Esophagus muscularis mucosa (tissue), 4 donors: ENCODE data around the gene MECR. TPM values are rescaled to one million over a fixed set of nuclear protein-coding genes. Genes with fewer than 3 reads are reported as not detected.

Experiments used
- DNase-seq: peaks from one replicate; pipeline ENCODE4 v3.0.0-alpha.2; 2017; ENCODE audit errors: extremely low spot score
- H3K27ac ChIP-seq, 4 donors: fragments of 200-600 bp; sonication (generic); replicated peaks in 1 of 4; 1 replicate in 3 of 4; 2 replicates in 1 of 4; pipeline ENCODE4 v1.5.1; 2016 to 2019; ENCODE audit warnings: mild to moderate bottlenecking in 1 of 4
- H3K27me3 ChIP-seq, 4 donors: fragments of 200-600 bp; sonication (generic); one replicate each; pipeline versions ENCODE4 v1.5.1 to v1.6.0; 2016 to 2019
- H3K36me3 ChIP-seq, 4 donors: fragments of 200-600 bp; sonication (generic); one replicate each; pipeline ENCODE4 v1.5.1; 2016 to 2019
- H3K4me1 ChIP-seq, 4 donors: fragments of 200-600 bp; sonication (generic); one replicate each; pipeline ENCODE4 v1.5.1; 2016 to 2019
- H3K4me3 ChIP-seq, 4 donors: fragments of 200-600 bp; sonication (generic); 1 replicate in 2 of 4; 2 replicates in 2 of 4; pipeline ENCODE4 v1.5.1; 2016 to 2019; ENCODE audit warnings: mild to moderate bottlenecking in 4 of 4, moderate library complexity in 1 of 4
- H3K9me3 ChIP-seq, 4 donors: fragments of 200-600 bp; sonication (generic); 1 replicate in 3 of 4; 2 replicates in 1 of 4; pipeline ENCODE4 v1.5.1; 2016 to 2019
- CTCF ChIP-seq, 3 experiments: fragments of 200-600 bp in 2 of 3; fragments of 450-650 bp in 1 of 3; sonication (generic) in 2 of 3; IDR thresholded peaks; one replicate each; pipeline ENCODE4 v1.5.1; 2017 to 2019; ENCODE audit warnings: antibody characterized with exemption in 3 of 3, mild to moderate bottlenecking in 2 of 3, moderate library complexity in 1 of 3
- EP300 ChIP-seq: sonication (generic); formaldehyde crosslinking; IDR thresholded peaks from one replicate; pipeline ENCODE4 v1.6.1; 2017; ENCODE audit warnings: antibody characterized with exemption
- POLR2A ChIP-seq: fragments of 450-650 bp; IDR thresholded peaks from one replicate; pipeline ENCODE4 v1.6.1; 2017; ENCODE audit warnings: antibody characterized with exemption, moderate library complexity, mild to moderate bottlenecking, low read depth
- POLR2AphosphoS5 ChIP-seq, 2 donors: sonication (generic); formaldehyde crosslinking; IDR thresholded peaks; one replicate each; pipeline ENCODE4 v1.6.1; 2017; ENCODE audit warnings: antibody characterized with exemption in 2 of 2
- WGBS: methylation state at CpG from one replicate; pipeline ENCODE4 v1.1.5; 2018; 5-methylcytosine and 5-hydroxymethylcytosine counted together
- intact Hi-C: fragments of 100-400 bp; cut with DNase I; formaldehyde crosslinking; loops from one replicate; pipeline ENCODE4 v1.15.1; 2023
- total RNA-seq, 4 donors: library from RNA; depleted of rRNA; stranded (reverse); fragments of >200 nt; gene quantifications; one replicate each; pipeline versions ENCODE4 v1.1.0 to v1.2.1, GENCODE V29; 2016

The MECR gene
- total RNA-seq, 4 donors from 2014 or later = 15.4 to 20.2 (median 18.6) TPM

GRCh38 chr1:29221296-29221695 is 9.4 kb downstream of the MECR start:
- TF ChIP-seq CTCF (IDR thresholded peaks at IDR 0.05) = no peak
- no peak for TF ChIP-seq EP300
- no peak for TF ChIP-seq POLR2A
- no peak for TF ChIP-seq POLR2AphosphoS5 (IDR thresholded peaks at IDR 0.05)

GRCh38 chr1:29218223-29218622 is 12.5 kb downstream of the MECR start:
- WGBS = 85% methylated on average over 2 of the region's 2 CpGs
- Histone ChIP-seq H3K9me3 (no peaks in the 10 kb centered on the region), H3K27ac (no peak overlapping the region), H3K4me3 (no peak overlapping the region), H3K36me3 (peaks cover 18 to 82% (median 53%) of the 10 kb centered on the region in 4 donors), H3K27me3 (no peaks in the 10 kb centered on the region), H3K4me1 (no peaks in the 10 kb centered on the region)
- intact Hi-C loops = no loop called here
- no peak for DNase-seq
- TF ChIP-seq POLR2AphosphoS5 (IDR thresholded peaks at IDR 0.05) = no peak
- TF ChIP-seq CTCF (IDR thresholded peaks at IDR 0.05) = no peak
- TF ChIP-seq EP300 = no peak

More at GRCh38 chr1:29221296-29221695, 9.4 kb downstream of the MECR start:
- no peak overlapping the region for H3K4me3 ChIP-seq
- WGBS = 86% methylated on average over 3 of the region's 3 CpGs
- H3K4me1 ChIP-seq = no peaks in the 10 kb centered on the region
- H3K36me3 ChIP-seq = peaks cover 2 to 76% (median 36%) of the 10 kb centered on the region in 4 donors
- no peaks in the 10 kb centered on the region for H3K27me3 ChIP-seq
- H3K9me3 ChIP-seq = no peaks in the 10 kb centered on the region
- intact Hi-C loops = no loop called here
- no peak overlapping the region for H3K27ac ChIP-seq
- no peak for DNase-seq

GRCh38 chr1:29217633-29218032 is 13.1 kb downstream of the MECR start:
- peaks cover 18 to 82% (median 56%) of the 10 kb centered on the region in 4 donors for H3K36me3 ChIP-seq
- intact Hi-C loops = no loop called here
- H3K4me3 ChIP-seq = no peak overlapping the region
- no peaks in the 10 kb centered on the region for H3K9me3 ChIP-seq
- no peaks in the 10 kb centered on the region for H3K4me1 ChIP-seq
- no peak for DNase-seq
- WGBS = 82% methylated on average over 2 of the region's 2 CpGs
- H3K27ac ChIP-seq = no peak overlapping the region
- no peaks in the 10 kb centered on the region for H3K27me3 ChIP-seq
- TF ChIP-seq POLR2A = no peak
- TF ChIP-seq EP300 = no peak
- TF ChIP-seq CTCF (IDR thresholded peaks at IDR 0.05) = no peak
- no peak for TF ChIP-seq POLR2AphosphoS5 (IDR thresholded peaks at IDR 0.05)

- Histone ChIP-seq H3K4me3 (no peak overlapping the region), H3K36me3 (peaks cover 18 to 87% (median 60%) of the 10 kb centered on the region in 4 donors), H3K9me3 (no peaks in the 10 kb centered on the region), H3K27ac (no peak overlapping the region), H3K4me1 (no peaks in the 10 kb centered on the region), H3K27me3 (no peaks in the 10 kb centered on the region)
- no peak for DNase-seq
- WGBS = 95% methylated on average over 5 of the region's 5 CpGs
- intact Hi-C loops = no loop called here
- TF ChIP-seq EP300 (no peak), POLR2A (no peak), CTCF (IDR thresholded peaks at IDR 0.05) (no peak), POLR2AphosphoS5 (IDR thresholded peaks at IDR 0.05) (no peak)
Observed at GRCh38 chr1:29213055-29213454, 17.7 kb downstream of the MECR start.
